Activated CD4-positive, alpha-beta T cell treated with anti-CD3 and anti-CD28 coated beads, Interleukin-2, amount 50 U/mL, for 48 hours (primary cell): Measurements from ENCODE around the gene BCLAF1.
"Not testable (repeated sequence)": the region's sequence is repeated elsewhere in the genome, so short reads cannot be mapped to it uniquely, and the experiment has no call there.

Source experiments
- DNase-seq, 2 experiments: peaks; one replicate each; pipeline ENCODE4 v3.0.0-alpha.2; 2020

BCLAF1 gene

GRCh38 chr6:136308469-136308868 lies 18.8 kb upstream of the BCLAF1 start:
- not testable (repeated sequence) for DNase-seq

- DNase-seq: no peak
Measured at GRCh38 chr6:136307351-136307750, 17.7 kb upstream of the BCLAF1 start.

GRCh38 chr6:136306466-136306865 lies 16.8 kb upstream of the BCLAF1 start:
- no peak for DNase-seq

- DNase-seq: no peak
Measured at GRCh38 chr6:136304410-136304809, 14.8 kb upstream of the BCLAF1 start.

- no peak for DNase-seq
Measured at GRCh38 chr6:136303516-136303915, 13.9 kb upstream of the BCLAF1 start.

GRCh38 chr6:136294621-136295020 lies 5.0 kb upstream of the BCLAF1 start:
- no peak for DNase-seq

GRCh38 chr6:136290410-136291010 lies 864 bp upstream of the BCLAF1 start:
- DNase-seq: peak; percentile 60 to 74

GRCh38 chr6:136289327-136289578 lies 393 bp downstream of the BCLAF1 start:
- DNase-seq: peak; percentile 89 to 92

- peak; percentile 79 to 84 for DNase-seq
Measured at GRCh38 chr6:136288566-136289326, 900 bp downstream of the BCLAF1 start.

GRCh38 chr6:136284909-136285308 lies 4.7 kb downstream of the BCLAF1 start:
- no peak for DNase-seq

- no peak for DNase-seq
Measured at GRCh38 chr6:136282906-136283305, 6.7 kb downstream of the BCLAF1 start.

- DNase-seq: no peak
Measured at GRCh38 chr6:136280032-136280609, 9.5 kb downstream of the BCLAF1 start.

GRCh38 chr6:136274062-136274461 lies 15.6 kb downstream of the BCLAF1 start:
- DNase-seq: no peak

- no peak for DNase-seq
Measured at GRCh38 chr6:136265101-136265500, 24.5 kb downstream of the BCLAF1 start.

- DNase-seq: no peak
Measured at GRCh38 chr6:136262940-136263339, 26.7 kb downstream of the BCLAF1 start.

GRCh38 chr6:136254851-136255466 lies 34.7 kb downstream of the BCLAF1 start:
- DNase-seq: no peak

GRCh38 chr6:136253734-136254133 lies 35.9 kb downstream of the BCLAF1 start:
- no peak for DNase-seq

GRCh38 chr6:136252441-136252840 lies 37.2 kb downstream of the BCLAF1 start:
- DNase-seq: no peak

GRCh38 chr6:136251394-136251793 lies 38.3 kb downstream of the BCLAF1 start:
- no peak for DNase-seq

- no peak for DNase-seq
Measured at GRCh38 chr6:136250686-136251008, 39.0 kb downstream of the BCLAF1 start.

GRCh38 chr6:136249811-136250685 lies 39.6 kb downstream of the BCLAF1 start, which contains the start of gene MTFR2:
MTFR2 (minus strand) TSS chr6:136250311; CDS start chr6:136249099, 1,212 bp downstream.
- DNase-seq: peak; percentile 88 to 92

GRCh38 chr6:136249336-136249735 lies 40.3 kb downstream of the BCLAF1 start:
- DNase-seq: no peak

- no peak for DNase-seq
Measured at GRCh38 chr6:136244061-136244616, 45.5 kb downstream of the BCLAF1 start.
